ENCODE results near the gene CDC123. TPM values are rescaled to one million over a fixed set of nuclear protein-coding genes. Genes with fewer than 3 reads are reported as not detected.

The CDC123 gene
- total and polyA plus RNA-seq, 2 donors (not counting 3 experiments of a cell fraction or from before 2014, with no cell fraction given): 65.6 to 106 TPM

GRCh38 chr10:12207114-12207513 lies 11.1 kb downstream of the CDC123 start:
- BruUV-seq (replicated peaks): no TSS peak
- FAIRE-seq (no peak), DNase-seq (ENCODE audit: low read depth, low spot score) (no peak)
- ChIA-PET POLR2A (no interaction called here), CTCF (no interaction called here)
- peaks cover 66% of the 10 kb centered on the region for H3K79me2 ChIP-seq (ENCODE audit: control insufficient read depth, insufficient read depth, low read length)
- H4K20me1 ChIP-seq (replicated peaks; ENCODE audit: control insufficient read depth, extremely low read depth, insufficient read depth, low read length): no peaks in the 10 kb centered on the region
- H3K4me3 ChIP-seq (replicated peaks in 1 of 3; ENCODE audit: insufficient read depth in 1 of 3, low read depth in 1 of 3, low read length in 3 of 3): no peak overlapping the region
- peaks cover 15% of the 10 kb centered on the region in 2 experiments for H3K36me3 ChIP-seq (ENCODE audit: control insufficient read depth in 2 of 2, extremely low read depth in 1 of 2, insufficient read depth in 2 of 2, low read length in 2 of 2)
- no peak overlapping the region for H3K27ac ChIP-seq (ENCODE audit: insufficient read depth, low read depth, low read length)
- no peaks in the 10 kb centered on the region for H3K9me1 ChIP-seq (replicated peaks; ENCODE audit: control insufficient read depth, extremely low read depth, insufficient read depth, low read length)
- intact Hi-C loops (cut with micrococcal nuclease) (no loop called here), dilution Hi-C loops (cut with MboI; ENCODE audit: extremely low pct_ligation_motif_present, low sequenced_read_pairs) (no loop called here)
- H2AFZ ChIP-seq (ENCODE audit: low read depth, low read length): no peak overlapping the region
- H3K9ac ChIP-seq (replicated peaks; ENCODE audit: extremely low read depth, insufficient read depth, low read length): no peak overlapping the region
- no peak overlapping the region for H3K4me2 ChIP-seq (ENCODE audit: insufficient read depth, low read length)
- no peaks in the 10 kb centered on the region for H3K9me3 ChIP-seq (replicated peaks; ENCODE audit: control insufficient read depth, insufficient read depth, low read length)
- TF ChIP-seq MYC (IDR thresholded peaks at IDR 0.05; ENCODE audit: low read depth, low read length) (no peak), EZH2 (IDR thresholded peaks at IDR 0.05; ENCODE audit: borderline replicate concordance, low read depth, low read length, severe bottlenecking) (no peak), MAX (IDR thresholded peaks at IDR 0.05; ENCODE audit: insufficient read depth, insufficient read length) (no peak), FOS (IDR thresholded peaks at IDR 0.05; ENCODE audit: borderline replicate concordance, insufficient read depth, low read length) (no peak), POLR2AphosphoS5 (IDR thresholded peaks at IDR 0.05; ENCODE audit: insufficient read depth, low read depth, low read length) (no peak), GATA2 (IDR thresholded peaks at IDR 0.05; ENCODE audit: insufficient read depth, insufficient read length, low read depth, low read length) (no peak), JUN (IDR thresholded peaks at IDR 0.05; ENCODE audit: borderline replicate concordance, insufficient read depth, insufficient read length, low read depth) (no peak), POLR2A (IDR thresholded peaks at IDR 0.05; ENCODE audit: low read depth, low read length) (no peak), CTCF (IDR thresholded peaks at IDR 0.05; ENCODE audit: extremely low read depth in 1 of 2, insufficient read depth in 1 of 2, low read depth in 1 of 2, low read length in 2 of 2) (no peak)
- no peaks in the 10 kb centered on the region for H3K4me1 ChIP-seq (ENCODE audit: control insufficient read depth, extremely low read depth, insufficient read depth, low read length)
- no peaks in the 10 kb centered on the region for H3K27me3 ChIP-seq (ENCODE audit: control insufficient read depth in 2 of 2, insufficient read depth in 2 of 2, low read length in 2 of 2)

Data from endothelial cell of umbilical vein (primary cell).